Measurements from ENCODE around the gene PLOD2.
"Not testable (repeated sequence)": the region's sequence is repeated elsewhere in the genome, so short reads cannot be mapped to it uniquely, and the experiment has no call there.

PLOD2 gene

GRCh38 chr3:146152834-146153233, 8.2 kb downstream of the PLOD2 start:
- no peak overlapping the region for H3K4me3 ChIP-seq

DNA sequence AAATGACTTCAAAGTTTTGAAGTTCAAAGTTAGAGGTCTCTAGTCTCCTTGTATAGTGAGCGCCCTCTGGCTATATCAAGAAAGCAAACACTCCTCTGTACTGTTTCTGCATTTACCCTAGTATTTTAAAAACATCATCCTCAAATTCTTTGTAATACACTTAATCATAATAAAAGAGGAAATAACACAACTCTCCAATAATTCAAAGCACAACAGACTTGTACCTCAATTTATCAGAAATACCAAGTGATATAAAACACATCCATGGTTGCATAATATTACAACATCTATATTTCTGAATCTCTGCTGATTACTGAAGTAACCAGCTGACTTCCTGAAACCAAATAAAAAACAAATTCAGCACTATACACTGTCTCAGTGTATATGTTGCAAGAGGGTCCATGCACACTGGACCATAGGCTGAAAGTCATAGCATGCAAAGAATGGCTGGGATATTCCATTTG, 12.5 kb downstream of the PLOD2 start:
- no peak overlapping the region for H3K4me3 ChIP-seq
- no peak overlapping the region for H3K27ac ChIP-seq

More at GRCh38 chr3:146152834-146153233, 8.2 kb downstream of the PLOD2 start:
- H3K27ac ChIP-seq, result peak overlapping the region in 1 of 21 experiments; percentile 7

DNA sequence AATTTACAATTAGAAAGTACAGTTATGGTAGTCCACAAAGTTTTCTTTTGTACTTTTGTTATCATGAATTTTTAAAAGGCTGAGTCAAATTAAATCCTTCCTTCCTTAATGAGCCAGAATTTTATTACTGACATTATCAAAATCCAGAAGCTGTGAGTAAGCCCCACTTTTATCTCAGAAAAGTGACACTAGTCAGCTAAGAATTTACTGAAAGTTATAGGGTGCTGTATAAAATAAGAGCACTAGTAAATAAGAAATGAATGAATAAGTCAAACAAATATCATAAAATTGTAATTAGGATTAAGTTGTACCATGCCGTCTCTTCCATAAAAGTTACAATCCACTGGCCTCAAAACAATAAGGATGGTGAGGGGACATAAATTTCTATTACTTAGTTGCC, 15.3 kb downstream of the PLOD2 start:
- H3K27ac ChIP-seq, result no peak overlapping the region
- no peak overlapping the region for H3K4me3 ChIP-seq

DNA sequence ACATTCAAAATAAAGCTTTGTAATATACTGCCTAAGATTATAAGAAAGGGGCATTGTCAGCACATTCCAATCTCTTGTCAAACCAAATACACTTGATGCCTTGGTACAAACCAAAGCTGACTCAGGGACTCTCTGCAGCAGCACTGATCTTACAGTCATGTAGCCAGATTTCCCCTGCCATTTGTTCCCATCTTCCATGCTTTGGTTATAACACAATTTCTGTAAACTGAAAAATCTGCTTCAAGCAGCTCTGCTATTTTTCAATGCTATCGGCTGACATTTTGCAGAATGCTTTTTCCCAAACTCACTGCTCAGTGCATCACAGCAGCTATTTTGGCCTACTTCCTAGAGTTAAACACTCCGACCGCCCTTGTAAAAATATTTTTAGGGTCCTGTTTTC, 18.2 kb downstream of the PLOD2 start:
- no peak overlapping the region for H3K4me3 ChIP-seq
- no peak overlapping the region for H3K27ac ChIP-seq

DNA sequence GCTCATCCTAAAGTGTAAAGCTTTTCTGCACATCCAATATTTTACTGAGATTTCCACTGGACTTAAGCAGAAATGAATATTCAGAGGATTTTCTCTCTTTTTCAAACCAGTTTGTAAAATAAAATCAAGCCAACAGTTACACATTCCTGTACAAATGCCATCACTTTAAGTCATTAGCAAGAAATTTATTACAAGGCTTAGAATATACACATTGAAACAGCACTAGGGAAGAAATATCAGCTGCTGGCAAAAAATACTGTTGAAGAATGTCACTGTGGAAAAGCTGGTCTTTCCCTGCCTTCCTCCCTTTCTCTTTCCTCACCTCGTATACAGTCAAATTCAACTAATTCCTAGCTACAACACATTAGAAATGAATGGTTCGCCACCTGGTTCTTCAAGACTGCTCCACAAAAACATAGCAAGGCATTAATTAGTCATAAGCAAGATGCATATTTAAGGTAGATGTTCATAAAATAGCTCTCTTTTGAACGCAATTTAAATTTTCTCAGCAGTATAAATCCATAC, 21.3 kb downstream of the PLOD2 start:
- no peak overlapping the region for H3K4me3 ChIP-seq
- no peak overlapping the region for H3K27ac ChIP-seq

DNA sequence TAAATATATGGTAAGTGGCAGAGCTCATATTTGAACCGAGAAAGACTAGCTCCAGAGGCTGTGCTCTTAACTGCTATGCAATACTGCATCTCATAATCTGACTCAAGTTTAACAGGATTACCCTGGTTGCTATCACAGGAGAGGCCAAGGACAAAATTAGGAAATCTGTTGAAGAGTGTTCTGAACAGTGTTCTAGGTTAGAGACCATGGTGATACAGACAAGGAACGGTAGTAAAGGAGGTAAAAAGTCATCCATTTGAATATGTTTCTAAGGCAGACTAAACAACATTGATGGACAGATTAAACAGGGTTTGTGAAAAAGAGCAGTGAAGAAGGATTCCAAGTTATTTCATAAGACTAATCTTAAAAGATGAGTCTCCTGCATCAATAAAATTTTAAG, 22.1 kb downstream of the PLOD2 start:
- Histone ChIP-seq H3K4me3 (no peak overlapping the region), H3K27ac (no peak overlapping the region)

DNA sequence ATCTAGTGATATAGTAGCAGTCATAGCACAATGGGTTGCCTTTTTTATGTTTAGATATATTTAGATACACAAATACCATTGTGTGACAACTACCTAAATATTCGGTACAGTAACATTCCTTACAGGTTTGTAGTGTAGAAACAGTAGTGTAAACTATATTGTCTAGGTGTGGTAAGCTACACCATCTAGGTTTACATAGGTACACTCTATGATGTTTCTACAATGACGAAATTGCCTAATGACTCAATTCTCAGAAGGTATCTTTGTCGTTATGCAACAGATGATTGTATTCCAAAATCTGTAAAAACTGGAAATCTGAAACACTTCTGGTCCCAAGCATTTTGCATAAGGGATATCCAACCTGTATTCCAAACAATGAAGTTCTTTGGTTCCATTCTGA, 24.3 kb downstream of the PLOD2 start:
- no peak overlapping the region for H3K4me3 ChIP-seq
- H3K27ac ChIP-seq, result no peak overlapping the region

DNA sequence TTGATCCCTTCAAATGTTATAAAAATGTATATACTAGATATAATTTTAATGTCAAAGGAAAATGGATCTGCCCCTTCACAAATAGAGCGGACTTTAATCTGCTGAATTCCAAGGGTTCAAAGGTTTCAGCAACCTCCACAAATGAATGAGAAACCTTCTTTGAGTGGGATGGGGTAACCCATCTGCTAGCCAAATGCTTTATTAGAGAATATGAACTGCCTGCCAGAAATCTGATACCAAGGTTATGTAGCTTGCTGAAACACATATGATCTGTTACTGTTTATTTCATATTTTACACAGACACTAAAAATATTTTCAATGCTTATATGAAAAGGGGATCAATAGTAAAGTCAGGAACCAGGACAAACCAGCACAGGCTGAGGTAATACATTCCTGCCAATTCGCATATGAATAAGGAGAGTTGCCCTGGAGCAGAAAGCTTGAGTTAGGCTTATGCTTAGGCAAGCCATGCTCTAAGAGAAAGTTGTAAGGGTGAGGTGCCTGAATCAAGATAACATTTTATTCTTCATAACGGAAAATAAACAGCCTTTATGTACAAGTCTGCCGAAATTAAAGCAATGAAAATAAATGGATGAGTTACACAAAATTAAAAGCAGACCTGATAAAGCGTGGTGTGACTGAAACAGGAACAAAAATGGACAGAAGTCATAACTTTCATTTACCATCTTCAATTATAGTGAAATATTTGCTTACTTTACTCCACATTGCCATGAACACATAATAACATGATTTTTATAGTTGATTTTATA, 26.5 kb downstream of the PLOD2 start:
- H3K4me3 ChIP-seq, result no peak overlapping the region

DNA sequence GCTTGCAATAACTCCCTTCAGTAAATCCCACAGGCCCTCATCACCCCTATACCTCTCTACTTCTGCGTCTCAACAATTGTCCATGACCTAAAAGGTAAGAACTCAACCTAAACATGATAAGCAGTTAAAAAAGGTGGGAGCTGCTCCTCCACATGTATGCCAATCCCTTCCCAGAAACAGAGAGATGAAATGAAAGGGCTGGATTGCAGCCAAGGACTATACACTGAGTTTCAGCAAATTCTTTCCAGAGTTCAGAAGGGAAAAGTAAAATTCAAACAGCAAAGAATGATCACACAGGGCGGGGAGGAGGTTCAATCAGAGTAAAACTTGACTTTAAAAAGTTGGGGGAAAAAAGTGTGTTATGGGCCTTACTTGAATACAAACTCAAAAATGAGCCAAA, 27.5 kb downstream of the PLOD2 start:
- Histone ChIP-seq H3K4me3 (no peak overlapping the region), H3K27ac (no peak overlapping the region)

More for the DNA sequence above, 26.5 kb downstream of the PLOD2 start:
- no peak overlapping the region for H3K27ac ChIP-seq

DNA sequence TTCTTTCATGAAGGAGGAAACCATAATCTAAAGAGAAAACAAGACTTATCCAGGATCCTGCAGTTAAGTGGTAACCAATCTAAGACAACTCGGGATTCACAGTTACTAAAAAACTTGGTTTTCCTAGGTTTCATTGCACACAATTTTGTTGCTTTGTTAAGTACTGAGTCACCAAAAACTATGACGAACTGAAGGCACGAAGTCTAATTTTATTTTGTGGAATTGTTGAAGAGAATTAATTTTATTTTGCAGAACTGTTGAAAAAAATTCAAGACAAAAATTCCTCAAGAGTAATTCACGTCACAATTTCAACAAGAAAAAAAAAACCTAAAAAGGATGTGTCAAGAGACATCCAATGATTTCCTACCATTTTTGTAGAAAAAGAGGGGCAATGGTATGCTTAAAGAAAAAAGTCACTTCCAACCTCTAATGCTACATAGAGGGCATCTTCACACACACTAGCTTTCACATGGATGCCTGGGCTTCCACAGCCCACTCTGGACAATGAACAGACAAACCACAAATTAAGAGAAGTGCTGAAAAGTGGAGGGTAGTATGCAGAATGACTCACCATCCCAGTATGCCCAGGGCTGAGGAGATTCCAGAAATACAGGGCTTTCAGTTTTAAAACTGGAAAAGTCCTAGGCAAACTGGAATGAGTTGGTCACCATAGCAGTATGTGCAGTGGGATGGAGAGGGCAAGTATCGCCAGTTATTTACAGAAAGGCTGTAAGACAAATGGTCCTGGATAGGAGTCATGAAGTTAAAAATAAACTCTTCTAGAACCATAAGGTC, 29.2 kb downstream of the PLOD2 start:
- Histone ChIP-seq H3K4me3 (no peak overlapping the region), H3K27ac (peak overlapping the region in 1 of 21 experiments; percentile 31)

DNA sequence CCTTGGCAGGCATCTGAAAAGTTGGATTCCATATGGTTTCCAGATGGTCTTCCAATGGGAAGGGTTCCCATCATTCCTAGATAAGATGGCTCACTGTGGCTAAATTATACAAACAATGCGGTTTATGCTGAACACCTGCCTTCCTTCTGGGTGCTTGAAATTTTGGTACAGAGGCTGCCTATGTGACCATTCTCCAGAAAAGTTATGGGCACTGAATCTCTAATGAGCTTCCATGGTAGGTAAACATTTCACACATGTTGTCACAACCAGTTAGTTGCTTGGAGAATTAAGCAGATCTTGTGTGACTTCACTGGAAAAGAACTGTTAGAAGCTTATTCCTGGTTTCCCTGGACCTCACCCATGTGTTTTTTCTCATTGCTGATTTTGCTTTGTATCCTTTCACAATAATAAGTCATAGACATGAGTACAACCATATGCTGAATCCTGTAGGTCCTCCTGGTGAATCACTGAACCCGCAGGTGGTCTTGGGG, 30.1 kb downstream of the PLOD2 start:
- H3K4me3 ChIP-seq, result no peak overlapping the region
- peak overlapping the region in 1 of 21 experiments; percentile 31 for H3K27ac ChIP-seq

DNA sequence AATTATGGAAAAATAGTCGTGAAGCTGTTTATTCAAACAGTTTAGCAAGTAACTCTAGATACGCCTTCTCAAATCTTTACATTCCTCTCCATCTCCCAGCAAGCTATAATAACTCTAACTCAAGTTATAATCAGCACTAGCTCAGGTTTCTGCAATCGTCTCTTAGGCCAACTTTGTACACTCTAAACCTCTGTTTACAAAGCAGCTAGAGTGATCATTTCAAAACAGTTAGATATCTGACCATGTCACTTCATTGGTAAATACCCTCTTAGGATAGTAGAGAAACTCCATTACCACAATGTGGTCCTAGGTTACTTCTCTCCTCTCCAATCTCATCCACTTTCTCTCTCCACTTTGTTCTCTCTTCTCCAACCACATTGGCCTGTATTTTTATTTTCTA, 31.2 kb downstream of the PLOD2 start:
- Histone ChIP-seq H3K27ac (no peak overlapping the region), H3K4me3 (no peak overlapping the region)

- no peak overlapping the region for H3K27ac ChIP-seq
- no peak overlapping the region for H3K4me3 ChIP-seq
Observed at GRCh38 chr3:146128939-146129338, 32.0 kb downstream of the PLOD2 start.

DNA sequence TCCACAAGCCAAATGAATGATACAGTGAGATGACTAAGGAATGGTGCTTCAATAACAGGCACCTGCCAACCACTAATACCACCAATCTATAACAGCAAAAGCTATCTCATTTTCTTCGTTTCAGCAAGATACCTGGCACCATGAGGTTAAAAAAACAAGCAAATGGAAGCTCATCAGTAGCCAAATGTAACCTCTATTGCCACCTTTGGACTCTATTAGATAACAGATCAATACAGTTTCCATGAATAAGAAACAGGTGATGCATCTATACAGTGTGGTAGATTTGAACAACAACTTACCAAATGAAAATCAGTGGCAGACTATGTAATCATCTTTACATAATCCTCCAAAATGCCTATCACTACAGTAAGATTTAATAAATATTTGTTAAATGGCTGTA, 32.8 kb downstream of the PLOD2 start:
- Histone ChIP-seq H3K27ac (no peak overlapping the region), H3K4me3 (no peak overlapping the region)

DNA sequence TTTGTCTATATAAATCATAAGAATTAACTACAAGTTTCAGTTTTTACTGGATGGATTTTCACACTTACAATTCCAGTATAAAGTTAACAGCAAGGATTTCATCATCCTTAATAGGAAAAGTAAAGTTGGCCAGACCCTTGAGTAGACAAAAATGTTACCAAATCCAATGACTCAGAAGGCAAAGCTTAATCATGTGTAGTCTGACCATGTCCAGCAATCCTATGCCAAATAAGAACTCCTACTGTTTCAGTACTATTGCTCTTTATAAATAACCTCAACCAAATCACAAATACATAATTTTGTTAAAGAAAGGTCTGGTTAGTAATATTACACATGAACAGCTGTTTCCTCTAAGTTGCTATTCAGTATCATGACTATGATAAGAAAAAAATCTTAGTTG, 35.0 kb downstream of the PLOD2 start:
- Histone ChIP-seq H3K27ac (no peak overlapping the region), H3K4me3 (no peak overlapping the region)

DNA sequence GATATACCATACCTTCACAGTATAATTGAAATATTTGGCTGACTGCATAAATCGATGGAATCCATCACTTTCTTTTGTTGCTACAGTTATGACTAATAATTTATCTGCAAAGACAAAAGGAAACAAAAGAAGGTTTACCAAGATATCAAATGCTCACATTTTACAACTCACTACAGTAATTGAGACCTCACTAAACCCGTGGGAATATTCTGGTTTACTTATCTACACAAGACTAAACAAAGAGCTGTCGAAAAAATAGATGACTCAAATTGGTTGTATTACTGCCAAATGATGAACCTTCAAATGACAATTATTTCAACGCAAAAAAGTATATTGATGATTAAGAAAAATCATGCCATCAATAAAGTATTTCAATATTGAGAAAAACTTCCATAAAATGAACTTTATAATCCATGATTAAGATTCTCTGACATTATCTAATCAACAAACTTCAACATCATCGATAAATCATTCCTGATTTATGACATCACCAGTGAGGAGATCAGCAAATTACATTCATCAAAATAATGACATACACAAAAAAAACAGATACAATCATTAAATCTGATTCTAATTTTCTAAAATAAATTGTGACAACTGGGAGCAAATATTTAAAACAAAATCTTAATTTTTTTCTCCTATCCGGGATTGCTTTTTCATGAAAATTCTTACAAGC, 36.7 kb downstream of the PLOD2 start:
- no peak overlapping the region for H3K27ac ChIP-seq
- no peak overlapping the region for H3K4me3 ChIP-seq

- Histone ChIP-seq H3K4me3 (no peak overlapping the region), H3K27ac (peak overlapping the region in 1 of 21 experiments; percentile 29)
Observed at GRCh38 chr3:146117406-146118285, 43.3 kb downstream of the PLOD2 start.

DNA sequence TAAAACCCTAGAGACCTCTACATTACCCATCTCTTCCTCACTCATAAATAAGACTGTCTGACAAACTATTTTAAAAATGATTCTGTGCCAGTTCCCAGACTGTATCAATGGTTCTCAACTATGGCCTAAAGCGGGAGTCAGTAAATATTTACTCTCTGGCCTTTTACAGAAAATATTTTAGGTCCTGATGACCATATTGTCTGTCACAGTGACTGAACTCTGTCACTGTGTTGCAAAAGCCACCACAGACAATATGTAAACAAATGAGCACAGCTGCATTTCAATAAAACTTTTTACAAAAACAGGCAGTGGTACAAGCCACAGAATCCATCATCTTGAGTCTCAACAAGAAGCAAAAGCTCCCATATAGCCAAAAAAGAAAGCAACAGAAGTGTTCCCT, 45.4 kb downstream of the PLOD2 start:
- Histone ChIP-seq H3K4me3 (no peak overlapping the region), H3K27ac (no peak overlapping the region)

GRCh38 chr3:146113804-146114203, 47.2 kb downstream of the PLOD2 start:
- not testable (repeated sequence) for H3K27ac ChIP-seq, H3K4me3 ChIP-seq

All from skin epidermis (tissue), 12 donors.